Measurements from ENCODE around the gene MBD3L3. TPM values are rescaled to one million over a fixed set of nuclear protein-coding genes. Genes with fewer than 3 reads are reported as not detected.

MBD3L3 gene
- total RNA-seq, 1 donor from 2014 or later = not detected

DNA sequence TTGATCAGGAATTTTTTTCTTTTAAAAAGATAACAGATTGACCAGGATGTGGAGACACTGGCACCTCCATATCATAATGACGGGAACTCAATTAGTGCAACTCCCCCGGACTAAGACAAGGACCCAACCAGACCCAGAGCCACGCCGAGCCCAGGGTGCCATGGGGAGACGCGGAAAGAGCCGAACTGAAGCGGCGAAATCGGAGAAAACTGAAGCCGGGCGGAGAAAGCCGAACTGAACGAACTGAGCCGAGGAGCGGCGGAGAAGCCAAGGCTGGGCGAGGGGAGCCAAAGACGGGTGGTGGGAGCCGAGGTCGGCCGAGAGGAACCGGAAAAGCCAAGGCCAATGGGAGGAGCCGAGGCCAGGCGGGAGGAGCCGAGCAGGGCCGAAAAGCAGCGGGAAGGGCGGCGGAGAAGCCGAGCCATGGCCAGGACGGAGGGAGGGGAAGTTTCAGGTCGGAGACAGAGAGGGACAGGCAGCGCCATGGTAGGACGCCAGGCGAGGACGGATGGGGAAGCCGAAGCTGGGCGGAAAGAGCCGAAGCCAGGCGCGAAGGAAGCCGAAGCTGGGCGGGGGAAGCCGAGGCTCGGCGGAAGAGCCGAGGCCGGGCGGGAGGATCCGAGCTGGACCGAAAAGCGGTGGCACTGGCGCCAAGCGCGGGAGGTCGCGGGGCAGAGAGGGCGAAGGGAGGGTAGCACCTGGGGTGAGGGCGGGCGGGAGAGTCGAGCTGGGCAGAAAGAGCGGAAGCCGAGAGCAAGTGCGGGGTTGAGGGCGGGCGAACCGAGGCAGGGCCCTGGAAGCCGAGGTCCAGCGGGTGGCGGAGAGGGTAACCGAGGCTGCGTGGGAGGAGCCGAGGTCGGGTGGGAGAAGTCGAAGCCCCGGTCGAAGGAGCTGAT is 40.5 kb upstream of the MBD3L3 start:
- Mint-ChIP-seq H3K4me3 (peak overlapping the region; percentile 92), H3K36me3 (ENCODE audit: low read depth) (peaks cover 25% of the 10 kb centered on the region), H3K27me3 (ENCODE audit: low read depth) (peaks cover 4% of the 10 kb centered on the region), H3K9me3 (peaks cover 22% of the 10 kb centered on the region), H3K27ac (ENCODE audit: unreplicated experiment) (peak overlapping the region; percentile 98), H3K4me1 (peaks cover 23% of the 10 kb centered on the region)
- DNase-seq (ENCODE audit: low read depth, low spot score) = peak; percentile 85
- TF ChIP-seq CTCF (conservative IDR thresholded peaks at IDR 0.05) = no peak

- Mint-ChIP-seq H3K4me1 (peaks cover 23% of the 10 kb centered on the region), H3K36me3 (ENCODE audit: low read depth) (peaks cover 29% of the 10 kb centered on the region), H3K4me3 (peak overlapping the region; percentile 92), H3K27ac (ENCODE audit: unreplicated experiment) (peak overlapping the region; percentile 92), H3K27me3 (ENCODE audit: low read depth) (peaks cover 4% of the 10 kb centered on the region), H3K9me3 (peaks cover 22% of the 10 kb centered on the region)
- no peak for TF ChIP-seq CTCF (conservative IDR thresholded peaks at IDR 0.05)
- DNase-seq (ENCODE audit: low read depth, low spot score) = no peak
Measured at GRCh38 chr19:7098096-7098495, 39.6 kb upstream of the MBD3L3 start.

- Mint-ChIP-seq H3K36me3 (ENCODE audit: low read depth) (peaks cover 65% of the 10 kb centered on the region), H3K4me3 (no peak overlapping the region), H3K27me3 (ENCODE audit: low read depth) (no peaks in the 10 kb centered on the region), H3K9me3 (peaks cover 14% of the 10 kb centered on the region), H3K27ac (ENCODE audit: unreplicated experiment) (no peak overlapping the region), H3K4me1 (no peaks in the 10 kb centered on the region)
- no peak for TF ChIP-seq CTCF (conservative IDR thresholded peaks at IDR 0.05)
- no peak for DNase-seq (ENCODE audit: low read depth, low spot score)
Measured at GRCh38 chr19:7088999-7089398, 30.5 kb upstream of the MBD3L3 start.

DNA sequence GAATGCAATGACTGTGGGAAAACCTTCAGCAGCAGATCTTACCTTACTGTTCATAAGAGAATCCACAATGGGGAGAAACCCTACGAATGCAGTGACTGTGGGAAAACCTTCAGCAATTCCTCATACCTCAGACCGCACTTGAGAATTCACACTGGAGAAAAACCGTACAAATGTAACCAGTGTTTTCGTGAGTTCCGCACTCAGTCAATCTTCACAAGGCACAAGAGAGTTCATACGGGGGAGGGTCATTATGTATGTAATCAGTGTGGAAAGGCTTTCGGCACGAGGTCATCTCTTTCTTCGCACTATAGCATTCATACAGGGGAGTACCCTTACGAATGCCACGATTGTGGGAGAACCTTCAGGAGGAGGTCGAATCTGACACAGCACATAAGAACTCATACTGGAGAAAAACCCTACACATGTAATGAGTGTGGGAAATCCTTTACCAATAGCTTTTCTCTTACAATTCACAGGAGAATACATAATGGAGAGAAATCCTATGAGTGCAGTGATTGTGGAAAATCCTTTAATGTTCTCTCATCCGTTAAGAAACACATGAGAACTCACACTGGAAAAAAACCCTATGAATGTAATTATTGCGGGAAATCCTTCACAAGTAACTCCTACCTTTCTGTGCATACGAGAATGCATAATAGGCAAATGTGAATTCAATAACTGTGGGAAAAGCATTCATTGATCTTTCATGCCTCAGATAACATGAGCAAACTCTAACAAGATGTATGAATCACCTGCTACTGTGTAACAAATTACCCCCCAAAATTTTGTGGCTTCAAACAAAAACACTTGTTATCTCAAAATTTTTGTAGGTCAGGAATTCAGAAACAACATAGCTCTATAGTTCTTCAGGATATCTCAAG is 24.8 kb upstream of the MBD3L3 start:
- no peak overlapping the region for H3K27ac Mint-ChIP-seq (ENCODE audit: unreplicated experiment)
- no peaks in the 10 kb centered on the region for H3K4me1 Mint-ChIP-seq
- peaks cover 24% of the 10 kb centered on the region for H3K9me3 Mint-ChIP-seq
- no peak for DNase-seq (ENCODE audit: low read depth, low spot score)
- H3K4me3 Mint-ChIP-seq = peak overlapping the region; percentile 58
- no peak for TF ChIP-seq CTCF (conservative IDR thresholded peaks at IDR 0.05)
- H3K36me3 Mint-ChIP-seq (ENCODE audit: low read depth) = peaks cover 81% of the 10 kb centered on the region
- H3K27me3 Mint-ChIP-seq (ENCODE audit: low read depth) = peaks cover 4% of the 10 kb centered on the region

DNA sequence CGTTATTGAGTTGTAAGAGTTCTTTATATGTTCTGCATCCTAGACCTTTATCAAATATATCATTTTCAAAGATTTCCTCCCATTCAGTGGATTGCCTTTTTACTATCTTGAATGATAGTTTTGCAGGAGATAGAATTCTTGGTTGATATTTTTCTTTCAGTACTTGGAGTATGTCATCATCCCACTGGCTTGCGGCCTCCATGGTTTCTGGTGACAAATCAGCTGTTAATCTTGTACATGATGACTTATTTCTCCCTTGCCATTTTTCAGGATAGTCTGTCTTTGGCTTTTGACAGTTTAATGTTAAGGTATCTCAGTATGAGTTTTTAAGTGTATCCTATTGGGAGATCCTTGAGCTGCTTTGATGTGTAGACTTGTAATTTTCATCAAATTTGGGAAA is 19.5 kb upstream of the MBD3L3 start:
- peaks cover 23% of the 10 kb centered on the region for H3K9me3 Mint-ChIP-seq

More for the DNA sequence above, 19.5 kb upstream of the MBD3L3 start:
- Mint-ChIP-seq H3K36me3 (ENCODE audit: low read depth) (peaks cover 81% of the 10 kb centered on the region), H3K4me3 (peak overlapping the region; percentile 12), H3K4me1 (no peaks in the 10 kb centered on the region), H3K27me3 (ENCODE audit: low read depth) (peaks cover 2% of the 10 kb centered on the region), H3K27ac (ENCODE audit: unreplicated experiment) (no peak overlapping the region)
- TF ChIP-seq CTCF (conservative IDR thresholded peaks at IDR 0.05) = no peak
- DNase-seq (ENCODE audit: low read depth, low spot score) = no peak
